Measurements from ENCODE around the gene BUB1.

GRCh38 chr2:110725370-110725769 is 47.5 kb upstream of the BUB1 start:
- no peak for TF ChIP-seq CTCF (IDR thresholded peaks at IDR 0.05)
- TF ChIP-seq POLR2A (IDR thresholded peaks at IDR 0.05) = no peak
